HG03108 (cell line): ENCODE results near the gene COX4I1.

ENCODE experiments used
- ATAC-seq: cut with Tn5 transposase; IDR thresholded peaks from one replicate; pipeline ENCODE4 v1.9.1; 2021; ENCODE audit warnings: moderate library complexity; ENCODE audit not compliant: unreplicated experiment

The COX4I1 gene

GRCh38 chr16:85765767-85766166, 33.7 kb upstream of the COX4I1 start:
- ATAC-seq: no peak

- ATAC-seq: no peak
Measured at GRCh38 chr16:85767531-85767930, 32.0 kb upstream of the COX4I1 start.

- no peak for ATAC-seq
Measured at GRCh38 chr16:85768199-85768598, 31.3 kb upstream of the COX4I1 start.

- ATAC-seq: no peak
Measured at GRCh38 chr16:85770741-85771140, 28.8 kb upstream of the COX4I1 start.

GRCh38 chr16:85773044-85773443, 26.5 kb upstream of the COX4I1 start:
- no peak for ATAC-seq

- ATAC-seq: no peak
Measured at GRCh38 chr16:85774136-85774535, 25.4 kb upstream of the COX4I1 start.

GRCh38 chr16:85774811-85775210, 24.7 kb upstream of the COX4I1 start:
- ATAC-seq: no peak

- ATAC-seq: no peak
Measured at GRCh38 chr16:85777583-85778310, 21.7 kb upstream of the COX4I1 start.

GRCh38 chr16:85778873-85779272, 20.6 kb upstream of the COX4I1 start:
- ATAC-seq: no peak

GRCh38 chr16:85780281-85780680, 19.2 kb upstream of the COX4I1 start:
- ATAC-seq: no peak

- ATAC-seq: no peak
Measured at GRCh38 chr16:85781156-85781555, 18.3 kb upstream of the COX4I1 start.

GRCh38 chr16:85781695-85782370, 17.7 kb upstream of the COX4I1 start:
- no peak for ATAC-seq

GRCh38 chr16:85782451-85782850, 17.0 kb upstream of the COX4I1 start:
- no peak for ATAC-seq

- ATAC-seq: no peak
Measured at GRCh38 chr16:85783441-85783840, 16.1 kb upstream of the COX4I1 start.

- no peak for ATAC-seq
Measured at GRCh38 chr16:85784813-85785212, 14.7 kb upstream of the COX4I1 start.

- no peak for ATAC-seq
Measured at GRCh38 chr16:85785927-85786326, 13.6 kb upstream of the COX4I1 start.

GRCh38 chr16:85788819-85789218, 10.7 kb upstream of the COX4I1 start:
- ATAC-seq: no peak

GRCh38 chr16:85789773-85790172, 9.7 kb upstream of the COX4I1 start:
- ATAC-seq: no peak

- ATAC-seq: no peak
Measured at GRCh38 chr16:85793662-85794298, 5.7 kb upstream of the COX4I1 start.

- no peak for ATAC-seq
Measured at GRCh38 chr16:85794696-85795095, 4.8 kb upstream of the COX4I1 start.

- no peak for ATAC-seq
Measured at GRCh38 chr16:85796152-85796551, 3.3 kb upstream of the COX4I1 start.

GRCh38 chr16:85796599-85796998, 2.9 kb upstream of the COX4I1 start:
- no peak for ATAC-seq
